ENCODE measurements around the gene PBX1. TPM values are rescaled to one million over a fixed set of nuclear protein-coding genes. Genes with fewer than 3 reads are reported as not detected.
A peak's percentile ranks its signal among the peaks of the same experiment; 100 is the strongest.

PBX1 gene
- total and polyA plus RNA-seq, 2 of the 4 experiments (the other 2 are of a cell fraction), result 13.9 to 17.9 TPM

DNA sequence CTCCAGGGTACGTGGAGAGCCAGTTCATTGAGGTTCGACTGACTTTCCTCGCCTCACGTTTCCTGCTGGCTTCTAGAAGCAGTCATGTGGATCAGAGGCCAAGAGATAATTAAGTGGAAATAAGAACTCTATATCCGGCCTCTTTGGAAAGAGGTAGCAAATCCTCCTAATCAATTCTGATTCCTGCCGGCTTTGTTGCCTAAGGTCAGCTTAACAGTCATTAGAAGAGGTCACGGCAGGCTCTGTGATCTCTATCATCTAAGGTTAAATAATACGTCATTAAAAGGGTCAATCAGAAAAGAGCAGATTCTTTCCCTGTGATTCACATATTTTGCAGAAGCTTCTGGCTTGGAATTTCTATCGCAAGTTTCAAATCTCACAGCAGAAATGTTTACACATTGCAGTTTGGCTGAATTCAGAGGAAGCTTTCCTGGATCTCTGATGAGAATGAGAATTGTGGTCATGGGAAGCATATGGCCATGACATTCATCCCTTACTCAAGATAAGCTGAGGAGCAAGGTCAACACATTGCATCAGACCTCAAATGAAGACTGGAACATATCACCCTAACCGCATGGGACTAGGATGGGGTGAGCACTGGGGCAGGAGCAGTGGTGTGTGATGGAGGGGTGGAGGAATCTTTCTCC lies 189.4 kb downstream of the PBX1 start (continued):
- TF ChIP-seq NFE2L2 (IDR thresholded peaks at IDR 0.05; ENCODE audit: low read depth, low read length), result no peak
- peak; percentile 57 for TF ChIP-seq FOS (IDR thresholded peaks at IDR 0.05; ENCODE audit: low read depth, low read length)

DNA sequence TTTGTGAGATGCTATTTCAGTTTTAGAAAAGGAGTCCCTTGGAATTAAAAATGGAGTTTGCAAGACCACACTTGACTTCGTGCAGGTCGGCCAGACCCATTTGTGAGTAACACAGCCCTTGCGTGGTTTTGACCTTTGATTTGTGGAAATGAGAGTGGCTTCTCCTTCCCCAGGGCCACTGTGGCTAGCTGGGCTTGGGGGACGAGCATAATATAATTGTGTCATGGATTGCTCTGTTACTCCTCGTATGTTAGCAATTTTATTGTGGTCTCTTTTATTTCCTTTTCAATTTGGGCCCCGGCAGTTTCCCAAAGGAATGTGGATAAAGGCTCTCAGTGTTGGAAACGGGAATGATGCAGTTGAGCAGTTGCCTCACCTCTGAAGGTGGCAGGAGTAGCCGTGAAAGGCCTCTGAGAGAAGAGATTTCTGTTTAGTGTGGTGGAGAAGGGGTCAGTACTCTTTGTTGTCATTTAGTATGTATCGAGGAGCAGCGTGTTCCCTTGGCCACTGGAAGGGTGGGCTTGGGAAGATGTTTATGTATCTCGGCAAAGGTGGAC lies 194.6 kb downstream of the PBX1 start:
- Histone ChIP-seq H3K4ac (ENCODE audit: low read depth, low read length) (peak overlapping the region; percentile 21), H3K79me1 (ENCODE audit: low read depth in 1 of 2, low read length in 2 of 2) (peaks cover 16 to 21% of the 10 kb centered on the region in 2 experiments), H4K5ac (ENCODE audit: low read depth, low read length) (peak overlapping the region; percentile 76), H3K18ac (ENCODE audit: low read depth, low read length) (peak overlapping the region; percentile 37), H3K56ac (ENCODE audit: extremely low read depth, insufficient read depth, low read length) (no peak overlapping the region), H3K9ac (ENCODE audit: low read depth, low read length) (peak overlapping the region; percentile 32; the same call in 1 of the 2 replicates), H3K4me3 (ENCODE audit: insufficient read depth, low read depth, low read length) (no peak overlapping the region), H3K27me3 (ENCODE audit: control insufficient read depth, insufficient read depth, low read length) (no peaks in the 10 kb centered on the region), H2BK120ac (ENCODE audit: low read depth, low read length) (peak overlapping the region; percentile 54), H3K23ac (ENCODE audit: low read depth, low read length) (peak overlapping the region; percentile 18; the same call in 1 of the 2 replicates), H2AFZ (replicated peaks; ENCODE audit: low read length, poor library complexity) (peak overlapping the region; percentile 68), H3K9me1 (ENCODE audit: insufficient read depth, low read length) (peaks cover 10% of the 10 kb centered on the region), H2BK15ac (ENCODE audit: low read depth, low read length) (peak overlapping the region; percentile 73; the same call in 2 of the 3 replicates), H4K20me1 (ENCODE audit: insufficient read depth, low read length) (no peaks in the 10 kb centered on the region), H4K91ac (ENCODE audit: insufficient read depth, low read depth, low read length) (peak overlapping the region; percentile 70), H2AK9ac (replicated peaks; ENCODE audit: low read depth, low read length, poor library complexity) (no peak overlapping the region), H3K27ac (ENCODE audit: insufficient read depth, low read length) (peak overlapping the region; percentile 57), H3K4me1 (ENCODE audit: control insufficient read depth, insufficient read depth, low read length) (peaks cover 25% of the 10 kb centered on the region), H4K8ac (ENCODE audit: low read depth in 2 of 2, low read length in 2 of 2) (peak overlapping the region; percentile 76 to 80), H3K4me2 (ENCODE audit: low read depth, low read length) (peak overlapping the region; percentile 17; the same call in 1 of the 2 replicates), H2BK20ac (ENCODE audit: low read depth, low read length) (peak overlapping the region; percentile 39; the same call in 1 of the 2 replicates), H3K36me3 (ENCODE audit: control insufficient read depth, insufficient read depth, low read length) (no peaks in the 10 kb centered on the region), H3K9me3 (ENCODE audit: control insufficient read depth, insufficient read depth, low read length) (no peaks in the 10 kb centered on the region), H2AK5ac (ENCODE audit: low read depth, low read length) (peak overlapping the region; percentile 93), H3K14ac (replicated peaks; ENCODE audit: low read depth, low read length) (peak overlapping the region; percentile 2; the same call in 1 of the 2 replicates), H2BK5ac (ENCODE audit: low read depth, low read length, poor library complexity, severe bottlenecking) (no peak overlapping the region)
- BruUV-seq (replicated peaks), result no TSS peak
- dilution Hi-C loops (cut with HindIII; ENCODE audit: low sequenced_read_pairs, unreplicated experiment) (no loop called here), in situ Hi-C loops (cut with MboI; ENCODE audit: low sequenced_read_pairs) (no loop called here), intact Hi-C loops (cut with micrococcal nuclease) (no loop called here)
- DNase-seq (no peak), ATAC-seq (ENCODE audit: low read depth) (no peak; the same call in 1 of the 2 replicates)
- 36% methylated on average over 3 of the region's 11 CpGs; no CpG with 5 or more reads in 1 of the 2 experiments for WGBS, 2 experiments (ENCODE audit: extremely low coverage in 2 of 2, insufficient read length in 1 of 2)
- ChIA-PET POLR2A (ENCODE audit: unreplicated experiment) (no interaction called here), CTCF (interaction anchor here (1.3 to 1.7 kb wide), 2 partner anchors 10 to 12 kb away, joined by 3 to 4 read pairs; no protein-coding TSS in a partner anchor)
- TF ChIP-seq CHD1 (IDR thresholded peaks at IDR 0.05; ENCODE audit: low read depth, low read length), result no peak
- TF ChIP-seq MXI1 (IDR thresholded peaks at IDR 0.05; ENCODE audit: borderline replicate concordance, low read depth, low read length), result no peak
- TF ChIP-seq, protein P1, sequence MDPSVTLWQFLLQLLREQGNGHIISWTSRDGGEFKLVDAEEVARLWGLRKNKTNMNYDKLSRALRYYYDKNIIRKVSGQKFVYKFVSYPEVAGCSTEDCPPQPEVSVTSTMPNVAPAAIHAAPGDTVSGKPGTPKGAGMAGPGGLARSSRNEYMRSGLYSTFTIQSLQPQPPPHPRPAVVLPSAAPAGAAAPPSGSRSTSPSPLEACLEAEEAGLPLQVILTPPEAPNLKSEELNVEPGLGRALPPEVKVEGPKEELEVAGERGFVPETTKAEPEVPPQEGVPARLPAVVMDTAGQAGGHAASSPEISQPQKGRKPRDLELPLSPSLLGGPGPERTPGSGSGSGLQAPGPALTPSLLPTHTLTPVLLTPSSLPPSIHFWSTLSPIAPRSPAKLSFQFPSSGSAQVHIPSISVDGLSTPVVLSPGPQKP (IDR thresholded peaks at IDR 0.05; ENCODE audit: borderline replicate concordance, low read depth, low read length), result no peak
- TF ChIP-seq, protein P2, sequence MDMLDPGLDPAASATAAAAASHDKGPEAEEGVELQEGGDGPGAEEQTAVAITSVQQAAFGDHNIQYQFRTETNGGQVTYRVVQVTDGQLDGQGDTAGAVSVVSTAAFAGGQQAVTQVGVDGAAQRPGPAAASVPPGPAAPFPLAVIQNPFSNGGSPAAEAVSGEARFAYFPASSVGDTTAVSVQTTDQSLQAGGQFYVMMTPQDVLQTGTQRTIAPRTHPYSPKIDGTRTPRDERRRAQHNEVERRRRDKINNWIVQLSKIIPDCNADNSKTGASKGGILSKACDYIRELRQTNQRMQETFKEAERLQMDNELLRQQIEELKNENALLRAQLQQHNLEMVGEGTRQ (IDR thresholded peaks at IDR 0.05; ENCODE audit: low read depth, low read length), result no peak
- TF ChIP-seq FOS (IDR thresholded peaks at IDR 0.05; ENCODE audit: low read depth, low read length), result no peak
- TF ChIP-seq MAFK (IDR thresholded peaks at IDR 0.05; ENCODE audit: low read depth, low read length), result no peak
- TF ChIP-seq RCOR1 (IDR thresholded peaks at IDR 0.05; ENCODE audit: insufficient replicate concordance, low read length), result no peak
- TF ChIP-seq BHLHE40 (IDR thresholded peaks at IDR 0.05; ENCODE audit: low read depth, low read length), result no peak
- no peak for TF ChIP-seq RAD21 (IDR thresholded peaks at IDR 0.05; ENCODE audit: low read length)
- no peak for TF ChIP-seq POLR2A (IDR thresholded peaks at IDR 0.05; ENCODE audit: low read depth, low read length)
- TF ChIP-seq, protein P3, sequence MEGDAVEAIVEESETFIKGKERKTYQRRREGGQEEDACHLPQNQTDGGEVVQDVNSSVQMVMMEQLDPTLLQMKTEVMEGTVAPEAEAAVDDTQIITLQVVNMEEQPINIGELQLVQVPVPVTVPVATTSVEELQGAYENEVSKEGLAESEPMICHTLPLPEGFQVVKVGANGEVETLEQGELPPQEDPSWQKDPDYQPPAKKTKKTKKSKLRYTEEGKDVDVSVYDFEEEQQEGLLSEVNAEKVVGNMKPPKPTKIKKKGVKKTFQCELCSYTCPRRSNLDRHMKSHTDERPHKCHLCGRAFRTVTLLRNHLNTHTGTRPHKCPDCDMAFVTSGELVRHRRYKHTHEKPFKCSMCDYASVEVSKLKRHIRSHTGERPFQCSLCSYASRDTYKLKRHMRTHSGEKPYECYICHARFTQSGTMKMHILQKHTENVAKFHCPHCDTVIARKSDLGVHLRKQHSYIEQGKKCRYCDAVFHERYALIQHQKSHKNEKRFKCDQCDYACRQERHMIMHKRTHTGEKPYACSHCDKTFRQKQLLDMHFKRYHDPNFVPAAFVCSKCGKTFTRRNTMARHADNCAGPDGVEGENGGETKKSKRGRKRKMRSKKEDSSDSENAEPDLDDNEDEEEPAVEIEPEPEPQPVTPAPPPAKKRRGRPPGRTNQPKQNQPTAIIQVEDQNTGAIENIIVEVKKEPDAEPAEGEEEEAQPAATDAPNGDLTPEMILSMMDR (conservative IDR thresholded peaks at IDR 0.05; ENCODE audit: low read depth, low read length), result no peak
